Putamen (tissue), 1 donor: ENCODE data around the gene TXNDC9.
"Not testable (repeated sequence)": the region's sequence is repeated elsewhere in the genome, so short reads cannot be mapped to it uniquely, and the experiment has no call there.

Experiments
- DNase-seq: peaks from one replicate; pipeline ENCODE4 v3.0.0-alpha.2; 2016; ENCODE audit warnings: low spot score

TXNDC9 gene, protein sequence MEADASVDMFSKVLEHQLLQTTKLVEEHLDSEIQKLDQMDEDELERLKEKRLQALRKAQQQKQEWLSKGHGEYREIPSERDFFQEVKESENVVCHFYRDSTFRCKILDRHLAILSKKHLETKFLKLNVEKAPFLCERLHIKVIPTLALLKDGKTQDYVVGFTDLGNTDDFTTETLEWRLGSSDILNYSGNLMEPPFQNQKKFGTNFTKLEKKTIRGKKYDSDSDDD

DNA sequence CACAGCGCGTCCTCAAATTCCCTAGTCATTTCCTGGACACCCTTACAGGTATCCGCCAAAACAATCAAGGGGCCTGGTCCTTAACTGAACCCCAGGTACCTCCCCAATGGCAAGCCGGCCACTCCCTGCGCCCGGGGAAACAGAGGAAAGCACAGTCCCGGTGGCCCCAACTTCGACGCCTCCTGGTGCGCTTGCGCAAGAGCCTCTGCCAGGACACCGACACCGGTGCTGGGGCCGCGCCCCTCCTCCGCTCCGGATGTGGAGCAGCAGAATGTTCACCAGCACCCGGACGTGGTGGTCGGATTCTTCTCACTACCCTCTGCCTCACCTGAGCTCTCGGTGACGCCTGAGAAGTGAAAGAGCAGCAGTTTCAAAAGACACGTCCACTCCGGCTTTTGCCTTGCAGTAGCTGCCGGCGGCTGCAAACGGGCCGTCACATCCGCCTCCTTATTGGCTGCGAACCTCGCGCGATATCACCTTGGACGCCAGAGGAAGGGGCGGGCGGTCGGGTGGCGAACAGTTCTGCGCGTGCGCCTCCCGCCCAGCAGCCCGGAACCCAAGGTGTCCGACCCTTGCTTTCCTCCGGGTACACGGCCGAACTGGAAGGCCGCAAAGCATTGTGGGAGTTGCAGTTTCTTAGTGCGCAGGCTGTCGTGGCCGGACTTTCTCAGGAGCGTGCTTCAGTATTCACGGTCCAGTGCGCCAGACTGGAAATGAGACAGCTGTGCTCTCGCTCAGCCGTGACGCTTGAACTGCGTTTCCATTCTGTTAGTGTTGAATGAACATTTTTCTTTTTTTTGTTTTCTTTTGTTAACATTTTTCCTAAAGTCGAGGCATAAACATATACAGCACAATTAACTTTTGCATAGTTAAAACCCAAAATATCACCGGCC lies at the start of gene TXNDC9:
Gene TXNDC9 (minus strand): TSS at position 423 of the 893 bp plus-strand sequence. CDS start 3,123 bp downstream, outside the sequence.
- peak; percentile 99 for DNase-seq

DNA sequence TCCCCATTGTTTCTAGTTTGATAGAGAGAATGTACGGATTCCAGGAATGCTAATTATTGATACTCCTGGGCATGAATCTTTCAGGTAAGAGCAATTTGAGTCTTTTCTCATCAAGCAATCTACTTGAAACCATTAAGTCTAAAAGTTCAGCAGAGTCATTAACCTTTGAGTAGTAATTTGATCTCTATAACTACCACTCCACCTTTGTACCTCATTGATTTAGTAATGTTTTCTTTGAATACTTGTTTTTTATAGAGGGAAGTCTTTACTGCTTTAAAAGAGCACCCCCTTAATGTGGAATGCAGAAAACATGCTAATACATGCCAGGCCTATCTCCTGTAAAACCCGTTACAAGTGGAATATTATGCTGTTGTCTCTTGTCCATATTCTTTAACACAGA lies 46.0 kb upstream of the TXNDC9 start:
- DNase-seq: no peak

DNA sequence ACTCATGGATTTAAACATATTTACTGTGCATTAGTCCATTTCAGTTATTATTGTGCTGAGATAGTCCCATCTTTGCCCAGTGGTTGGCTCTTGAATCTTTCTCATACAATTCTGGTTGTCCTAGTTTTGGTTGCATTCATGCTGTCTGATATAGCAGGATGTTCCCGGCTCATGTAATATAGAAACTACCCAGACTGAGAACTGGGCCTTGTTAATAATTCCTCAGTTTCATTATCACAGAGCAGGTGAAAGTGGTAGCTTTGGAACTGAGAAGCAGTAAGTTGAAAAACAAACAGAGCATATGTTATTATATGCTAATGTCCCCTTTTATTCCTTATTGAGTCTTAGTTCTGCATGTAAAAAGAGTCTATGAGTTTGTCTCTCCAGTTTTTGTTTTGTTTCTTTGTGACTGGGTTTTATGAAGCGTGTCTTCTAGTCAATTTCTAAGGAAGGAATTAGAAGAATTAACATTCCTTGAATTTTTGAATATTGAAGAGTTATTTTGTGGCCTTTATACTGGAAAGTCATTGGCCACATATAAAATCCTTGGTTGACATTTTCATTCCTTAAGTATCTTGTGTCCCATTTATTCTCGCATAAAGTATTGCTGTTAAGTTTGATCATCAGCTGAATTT lies 44.4 kb upstream of the TXNDC9 start:
- no peak for DNase-seq

DNA sequence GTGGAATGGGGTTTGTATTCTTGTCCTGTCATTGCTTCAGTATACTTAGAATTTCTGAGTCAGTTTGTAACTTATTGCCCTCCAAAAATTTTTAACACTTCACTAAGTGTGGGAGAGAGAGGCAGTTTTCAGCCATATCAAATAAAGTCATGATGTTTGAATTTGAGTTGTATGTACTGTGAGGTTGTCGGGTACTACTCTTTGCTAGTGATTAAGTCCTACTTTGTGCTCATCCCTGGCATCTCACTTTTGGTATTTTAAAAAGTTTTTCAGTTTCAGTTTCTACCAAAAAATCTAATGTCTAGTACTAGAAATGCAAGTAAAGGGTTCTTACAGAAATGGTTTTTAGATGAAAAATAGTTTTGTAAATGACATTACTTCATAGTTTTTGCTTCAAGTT lies 41.7 kb upstream of the TXNDC9 start:
- DNase-seq: no peak

DNA sequence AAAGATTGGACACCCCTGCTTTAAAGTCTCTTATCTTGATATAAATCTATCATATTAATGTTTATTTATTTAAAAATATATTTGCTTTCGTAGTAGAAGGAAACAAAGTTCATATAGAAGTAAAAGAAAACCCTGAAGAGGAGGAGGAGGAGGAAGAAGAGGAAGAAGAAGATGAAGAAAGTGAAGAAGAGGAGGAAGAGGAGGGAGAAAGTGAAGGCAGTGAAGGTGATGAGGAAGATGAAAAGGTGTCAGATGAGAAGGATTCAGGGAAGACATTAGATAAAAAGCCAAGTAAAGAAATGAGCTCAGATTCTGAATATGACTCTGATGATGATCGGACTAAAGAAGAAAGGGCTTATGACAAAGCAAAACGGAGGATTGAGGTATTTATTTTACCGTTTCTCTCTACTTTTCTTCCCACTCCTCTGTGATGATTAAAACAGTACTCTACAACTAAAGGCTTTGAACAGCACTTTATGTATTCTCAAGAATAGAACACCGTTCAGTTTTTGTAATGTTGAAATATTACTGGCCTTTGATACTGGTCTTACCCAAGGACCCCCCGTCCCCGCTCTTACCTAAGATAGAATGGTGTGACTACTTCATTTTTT lies 40.2 kb upstream of the TXNDC9 start:
- no peak for DNase-seq

DNA sequence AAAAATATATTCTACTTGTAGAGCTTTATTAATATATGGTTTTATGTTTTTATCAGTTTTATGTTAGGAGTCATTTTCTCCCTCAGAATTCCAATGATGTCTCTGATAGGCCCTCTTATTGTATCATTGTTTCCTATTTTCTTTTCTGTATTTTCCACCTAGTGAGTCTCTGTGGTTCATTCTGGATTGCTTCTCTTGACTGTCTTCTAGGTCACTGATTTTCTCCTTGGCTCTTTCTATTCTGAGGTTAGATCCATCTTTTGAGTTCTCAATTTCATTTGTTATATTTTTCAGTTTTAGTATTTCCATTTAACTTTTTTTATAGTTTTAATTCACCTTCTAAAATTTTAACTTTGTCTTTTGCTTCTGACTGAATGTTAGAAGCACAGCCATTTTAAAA lies 38.6 kb upstream of the TXNDC9 start:
- no peak for DNase-seq

DNA sequence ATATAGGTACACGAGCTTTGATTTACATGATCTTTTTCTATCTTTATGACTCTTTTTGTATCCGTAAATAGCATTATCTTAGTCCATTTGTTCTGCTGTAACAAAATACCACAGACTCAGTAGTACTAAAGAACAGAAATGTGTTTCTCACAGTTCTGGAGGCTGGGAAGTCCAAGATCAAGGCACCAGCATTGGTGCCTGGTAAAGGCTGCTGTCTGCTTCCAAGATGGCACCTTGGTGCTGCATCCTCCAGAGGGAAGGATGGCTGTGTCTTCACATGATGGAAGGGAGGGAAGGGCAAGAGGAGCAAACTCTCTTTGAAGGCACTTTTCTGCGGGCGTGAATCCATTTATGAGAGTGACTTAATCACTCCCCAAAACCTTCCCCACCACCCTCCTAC lies 37.0 kb upstream of the TXNDC9 start:
- DNase-seq: no peak

DNA sequence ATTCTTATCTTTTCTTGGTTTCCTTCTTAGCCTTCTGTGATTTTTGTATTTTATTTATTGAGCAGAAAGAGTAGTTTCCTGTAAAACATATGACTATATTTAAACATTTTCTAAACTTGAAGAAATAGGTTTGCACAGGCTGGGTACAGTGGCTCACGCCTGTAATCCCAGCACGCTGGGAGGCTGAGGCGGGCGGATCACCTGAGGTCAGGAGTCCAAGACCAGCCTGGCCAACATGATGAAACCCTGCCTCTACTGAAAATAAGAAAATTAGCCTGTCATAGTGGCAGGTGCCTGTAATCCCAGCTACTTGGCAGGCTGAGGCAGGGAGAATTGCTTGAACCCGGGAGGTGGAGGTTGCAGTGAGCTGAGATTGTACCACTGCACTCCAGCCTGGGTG lies 32.7 kb upstream of the TXNDC9 start:
- DNase-seq: not testable (repeated sequence)

DNA sequence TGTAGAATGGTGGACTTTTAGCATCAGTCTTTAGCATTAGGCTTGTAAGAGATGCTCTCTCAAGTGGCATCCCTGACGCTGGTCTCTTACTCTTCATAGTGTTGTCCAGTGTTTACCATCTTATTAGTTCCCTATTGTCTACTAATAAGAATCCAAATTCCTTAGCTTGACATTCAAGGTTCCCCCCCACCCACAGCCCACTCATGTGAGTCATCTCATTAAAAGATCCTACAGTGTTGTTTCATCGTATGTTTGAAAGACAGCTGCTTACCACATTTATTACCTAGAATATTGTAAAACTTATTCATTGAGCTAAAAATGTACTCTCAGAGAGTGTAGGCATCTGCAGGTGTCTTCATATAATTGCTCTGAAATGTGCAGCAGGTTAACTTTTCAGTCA lies 29.5 kb upstream of the TXNDC9 start:
- peak; percentile 37 for DNase-seq

DNA sequence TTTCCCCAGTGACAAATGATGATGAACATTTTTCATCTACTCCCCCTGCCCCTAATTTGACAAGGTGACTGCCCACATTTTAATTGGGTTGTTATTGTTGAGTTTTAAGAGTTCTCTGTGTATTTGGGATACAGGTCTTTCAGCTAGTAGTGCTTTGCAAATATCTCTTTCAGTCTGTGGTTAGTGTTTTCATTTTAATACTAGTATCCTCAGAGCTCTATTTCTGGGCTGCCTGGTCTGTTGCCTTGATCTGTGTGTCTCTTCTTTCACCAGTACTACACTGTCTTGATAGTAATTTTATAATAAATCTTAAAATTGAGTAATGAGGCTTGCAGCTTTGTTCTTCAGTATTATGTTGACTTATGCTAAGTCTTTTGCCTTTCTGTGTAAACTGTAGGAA lies 20.7 kb upstream of the TXNDC9 start:
- no peak for DNase-seq

DNA sequence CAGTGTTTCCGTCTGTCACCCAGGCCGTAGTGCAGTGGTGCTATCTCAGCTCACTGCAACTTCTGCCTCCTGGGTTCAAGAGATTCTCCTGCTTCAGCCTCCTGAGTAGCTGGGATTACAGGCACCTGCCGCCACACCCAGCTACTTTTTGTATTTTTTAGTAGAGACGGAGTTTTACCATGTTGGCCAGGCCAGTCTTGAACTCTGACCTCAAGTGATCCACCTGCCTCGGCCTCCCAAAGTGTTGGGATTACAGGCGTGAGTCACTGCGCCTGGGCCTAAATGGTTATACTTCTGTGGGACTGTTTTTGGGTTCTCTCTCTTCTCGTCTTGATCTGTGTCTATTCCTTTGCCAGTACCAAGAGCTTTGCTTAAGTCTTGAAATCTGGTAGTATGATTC lies 18.7 kb upstream of the TXNDC9 start:
- DNase-seq: not testable (repeated sequence)

DNA sequence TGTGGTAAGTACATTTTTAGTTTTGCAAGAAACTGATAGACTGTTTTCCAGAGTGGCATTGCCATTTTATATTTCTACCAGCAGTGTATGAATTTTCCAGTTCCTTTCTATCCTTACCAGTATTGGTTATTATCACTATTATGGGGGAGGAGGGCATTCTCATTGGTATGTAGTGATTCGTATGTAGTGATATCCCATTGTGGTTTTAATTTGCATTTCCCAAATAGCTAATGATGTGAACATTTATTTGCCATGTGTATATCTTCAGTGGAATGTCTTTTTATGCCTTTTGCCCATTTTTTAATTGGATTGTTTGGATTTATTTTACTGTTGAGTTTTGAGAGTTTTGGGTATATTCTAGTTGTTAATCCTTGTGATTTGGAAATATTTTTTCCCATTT lies 17.9 kb upstream of the TXNDC9 start:
- no peak for DNase-seq

DNA sequence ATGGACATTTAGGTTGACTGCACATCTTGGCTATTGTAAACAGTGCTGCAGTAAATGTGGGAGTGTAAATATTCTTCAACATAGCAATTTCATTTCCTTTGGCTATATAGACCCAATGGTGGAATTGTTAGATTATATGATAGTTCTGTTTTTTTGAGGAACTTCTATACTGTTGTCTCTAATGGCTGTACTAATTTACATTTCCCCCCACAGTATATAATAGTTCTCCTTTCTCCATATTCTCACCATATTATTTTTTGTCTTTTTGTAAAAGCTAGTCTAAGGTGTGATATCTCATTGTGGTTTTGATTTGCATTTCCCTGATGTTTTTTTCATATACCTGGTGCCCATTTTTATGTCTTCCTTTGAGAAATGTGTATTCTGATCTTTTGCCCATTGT lies 14.1 kb upstream of the TXNDC9 start:
- DNase-seq: no peak

DNA sequence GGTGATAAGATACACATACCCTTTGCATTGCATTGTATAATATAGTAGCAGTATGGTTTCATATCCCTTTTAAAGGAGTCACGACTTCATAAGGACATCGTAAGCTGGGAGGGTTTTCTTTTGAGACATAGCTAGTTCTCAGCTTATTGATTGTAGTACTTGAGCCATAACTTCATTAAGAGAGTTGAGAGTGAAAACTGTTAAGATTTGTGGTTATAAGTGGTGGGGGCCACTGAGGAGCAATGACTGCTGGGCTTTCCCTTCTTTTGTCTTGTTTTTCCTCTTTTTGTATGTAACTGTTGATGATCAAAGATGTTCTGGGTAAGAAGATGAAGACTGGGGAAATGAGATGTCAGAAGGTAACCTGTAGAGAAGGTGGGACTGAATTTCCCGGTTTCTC lies 12.0 kb upstream of the TXNDC9 start:
- no peak for DNase-seq

DNA sequence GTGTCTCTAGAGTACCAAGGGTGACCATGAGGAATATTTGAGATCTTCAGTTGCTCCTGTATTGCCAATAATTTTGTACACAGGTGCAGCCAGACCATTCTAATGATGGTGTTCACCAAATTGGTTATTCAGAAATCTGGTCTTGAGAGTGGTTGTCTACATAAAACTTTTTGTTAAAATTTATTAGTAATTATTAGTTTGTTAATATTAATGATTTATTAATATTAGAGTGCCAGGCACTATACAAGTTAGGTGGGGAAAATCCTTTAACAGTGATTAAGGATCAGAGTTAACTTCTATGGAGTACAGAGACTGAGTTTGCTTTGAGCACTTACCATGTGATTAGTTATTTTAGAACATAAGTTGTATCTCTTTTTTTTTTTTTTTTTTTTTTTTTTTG lies 10.1 kb upstream of the TXNDC9 start:
- DNase-seq: no peak

DNA sequence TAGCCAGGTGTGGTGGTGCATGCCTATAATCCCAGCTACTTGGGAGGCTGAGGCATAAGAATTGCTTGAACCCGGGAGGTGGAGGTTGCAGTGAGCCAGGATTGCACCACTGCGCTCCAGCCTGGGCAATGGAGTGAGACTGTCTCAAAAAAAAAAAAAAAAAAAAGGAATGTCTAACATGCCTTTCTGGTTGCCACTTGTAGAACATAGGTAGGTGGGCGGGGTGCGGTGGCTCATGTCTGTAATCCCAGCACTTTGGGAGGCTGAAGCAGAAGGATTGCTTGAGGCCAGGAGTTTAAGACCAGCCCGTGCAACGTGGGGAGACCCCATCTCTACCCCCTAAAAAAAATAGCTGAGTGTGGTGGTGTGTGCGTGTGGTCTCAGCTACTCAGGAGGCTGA lies 9.3 kb upstream of the TXNDC9 start:
- not testable (repeated sequence) for DNase-seq

DNA sequence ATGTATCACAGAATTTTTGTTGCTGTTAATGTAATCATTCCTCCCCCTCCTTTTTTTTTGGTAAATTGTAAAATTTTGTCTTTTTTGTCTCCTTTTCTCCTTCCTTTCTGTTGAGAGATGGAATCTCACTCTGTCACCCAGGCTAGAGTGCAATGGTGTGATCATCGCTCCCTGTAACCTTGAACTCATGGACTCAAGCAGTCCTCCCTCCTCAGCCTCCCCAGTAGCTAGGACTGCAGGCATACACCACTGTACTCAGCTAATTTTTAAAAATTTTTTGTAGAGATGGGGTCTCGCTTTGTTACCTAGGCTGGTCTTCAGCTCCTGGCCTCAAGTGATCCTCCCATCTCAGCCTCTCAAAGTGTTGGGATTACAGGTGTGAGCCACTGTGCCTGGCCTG lies 6.4 kb upstream of the TXNDC9 start:
- no peak for DNase-seq

DNA sequence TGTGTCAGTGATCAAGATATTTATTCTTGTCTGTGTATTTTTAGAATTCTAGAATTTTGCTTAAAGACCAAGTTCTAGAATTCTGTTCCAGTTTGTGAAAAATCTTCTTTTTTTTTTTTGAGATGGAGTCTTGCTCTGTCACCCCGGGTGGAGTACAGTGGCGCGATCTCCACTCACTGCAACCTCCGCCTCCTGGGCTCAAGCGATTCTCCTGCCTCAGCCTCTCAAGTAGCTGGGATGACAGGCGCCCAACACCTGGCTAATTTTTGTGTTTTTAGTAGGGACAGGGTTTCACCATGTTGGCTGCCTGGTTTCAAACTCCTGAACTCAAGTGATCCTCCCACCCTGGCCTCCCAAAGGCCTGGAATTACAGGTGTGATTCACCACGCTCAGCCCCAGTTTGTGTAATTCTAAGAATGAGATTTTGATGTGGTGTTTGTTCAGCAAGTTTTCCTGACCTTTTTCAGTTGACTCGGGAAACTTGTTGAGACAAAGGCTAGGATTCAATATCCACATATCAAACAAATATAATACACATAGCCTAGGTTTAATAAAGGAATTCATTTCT lies 4.6 kb upstream of the TXNDC9 start:
- no peak for DNase-seq

DNA sequence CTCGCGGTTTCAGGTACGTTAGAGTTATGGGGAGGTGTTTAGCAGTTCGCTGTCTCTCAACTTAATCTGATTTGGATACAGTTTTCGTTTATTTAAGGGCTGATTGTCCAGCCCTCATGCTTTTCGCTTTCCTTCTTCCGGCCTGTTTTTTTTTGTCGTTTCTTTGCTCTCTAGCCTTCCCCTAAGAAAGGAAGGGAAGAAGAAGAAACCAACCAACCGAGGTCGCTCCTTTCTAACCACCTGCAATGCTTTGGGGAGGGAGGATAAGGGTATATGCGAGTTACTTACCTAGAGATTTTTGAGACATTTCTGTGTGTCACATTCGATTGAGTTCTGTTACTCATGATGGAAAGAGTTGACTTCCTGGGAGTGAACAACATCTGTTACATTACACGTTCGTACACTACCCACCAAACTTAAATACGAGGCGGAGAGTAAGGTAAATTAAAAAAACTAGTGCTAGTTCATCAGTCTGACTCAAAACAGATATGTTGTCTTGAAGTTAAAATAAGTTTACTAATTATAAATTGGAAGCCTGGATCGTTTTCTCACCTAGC lies 2.0 kb upstream of the TXNDC9 start:
- DNase-seq: no peak

DNA sequence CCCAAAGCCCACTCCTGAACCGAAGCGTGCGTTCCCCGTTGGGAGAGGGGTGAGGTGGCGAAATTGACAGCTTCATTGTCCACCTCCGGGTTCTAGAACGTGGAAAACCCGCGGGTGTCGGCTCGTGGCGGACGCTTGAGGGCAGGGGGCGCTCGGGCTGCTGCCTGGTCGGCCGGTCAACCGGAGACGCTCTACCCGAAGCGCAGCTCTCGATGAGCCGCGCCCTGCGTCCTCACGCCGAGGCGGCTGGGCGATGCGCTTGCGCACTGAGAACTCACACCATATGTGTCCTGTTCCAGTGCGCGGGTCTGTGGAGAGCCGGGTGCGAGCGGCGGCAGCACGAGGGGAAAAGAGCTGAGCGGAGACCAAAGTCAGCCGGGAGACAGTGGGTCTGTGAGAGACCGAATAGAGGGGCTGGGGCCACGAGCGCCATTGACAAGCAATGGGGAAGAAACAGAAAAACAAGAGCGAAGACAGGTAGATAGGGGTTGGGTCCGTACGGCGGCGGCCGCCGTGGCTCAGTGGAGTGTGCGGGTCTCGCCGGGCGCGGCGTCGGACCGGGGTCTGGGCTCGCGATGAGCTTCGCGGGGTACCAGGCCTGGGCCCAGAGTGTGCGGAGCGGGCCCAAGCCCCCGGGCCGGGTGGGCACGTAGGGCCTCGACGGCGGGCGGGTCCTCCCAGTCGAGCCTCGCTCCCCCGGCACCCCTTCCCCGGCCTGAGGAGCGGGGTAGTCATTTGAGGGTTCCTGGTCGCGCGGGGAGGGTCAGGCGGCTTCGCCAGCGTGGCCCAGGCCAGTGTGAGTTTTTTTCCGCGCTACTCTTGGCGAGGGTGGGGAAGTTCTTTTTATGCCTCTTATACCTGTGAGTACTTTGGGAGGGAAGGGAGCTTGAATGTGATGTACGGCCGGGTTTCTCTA lies 1.2 kb upstream of the TXNDC9 start, which contains the start of gene EIF5B:
Gene EIF5B (plus strand): TSS at position 277 of the 916 bp plus-strand sequence. CDS start 166 bp downstream, at position 443.
- peak; percentile 97 for DNase-seq

DNA sequence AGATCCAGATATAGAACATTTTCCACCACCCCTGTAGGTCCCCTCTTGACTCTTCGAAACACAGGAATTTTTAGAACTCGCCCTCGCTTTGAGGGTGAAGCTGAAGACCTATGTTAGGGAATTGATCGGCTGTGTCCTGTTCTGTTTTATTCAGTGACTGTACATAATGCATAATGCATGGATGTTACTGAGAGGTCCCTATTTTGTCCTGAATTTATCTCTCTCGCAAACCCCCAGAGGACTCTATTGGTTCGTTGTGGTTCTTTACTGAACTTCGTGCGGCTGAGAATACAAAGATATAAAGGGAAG lies 625 bp upstream of the TXNDC9 start:
- no peak for DNase-seq
